HG02970 (cell line): ENCODE data around the gene TOR4A.

ENCODE experiments used
- ATAC-seq: cut with Tn5 transposase; IDR thresholded peaks from one replicate; pipeline ENCODE4 v1.9.1; 2021; ENCODE audit warnings: mild to moderate bottlenecking, moderate library complexity, moderate number of reproducible peaks; ENCODE audit not compliant: unreplicated experiment, low FRiP score

TOR4A gene

DNA sequence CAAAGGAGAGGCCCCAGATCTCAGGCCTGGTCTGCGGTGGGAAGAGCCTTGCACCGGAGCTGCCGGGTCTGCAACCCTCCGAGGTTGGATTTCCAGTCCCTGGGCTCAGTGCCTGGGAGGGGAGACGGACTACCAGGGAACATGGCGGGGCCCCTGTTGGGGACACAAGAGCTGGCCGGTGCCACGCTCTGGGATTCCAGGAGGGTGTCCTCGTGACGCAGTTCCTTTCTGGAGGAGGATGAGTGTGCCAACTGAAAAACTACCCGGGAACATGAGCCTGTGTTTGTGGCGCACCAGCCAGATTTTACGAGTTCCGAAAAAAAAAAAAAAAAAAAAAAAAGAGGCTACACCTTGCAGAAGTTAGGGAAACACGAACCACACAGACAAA is 15.6 kb downstream of the TOR4A start:
- ATAC-seq, result no peak

DNA sequence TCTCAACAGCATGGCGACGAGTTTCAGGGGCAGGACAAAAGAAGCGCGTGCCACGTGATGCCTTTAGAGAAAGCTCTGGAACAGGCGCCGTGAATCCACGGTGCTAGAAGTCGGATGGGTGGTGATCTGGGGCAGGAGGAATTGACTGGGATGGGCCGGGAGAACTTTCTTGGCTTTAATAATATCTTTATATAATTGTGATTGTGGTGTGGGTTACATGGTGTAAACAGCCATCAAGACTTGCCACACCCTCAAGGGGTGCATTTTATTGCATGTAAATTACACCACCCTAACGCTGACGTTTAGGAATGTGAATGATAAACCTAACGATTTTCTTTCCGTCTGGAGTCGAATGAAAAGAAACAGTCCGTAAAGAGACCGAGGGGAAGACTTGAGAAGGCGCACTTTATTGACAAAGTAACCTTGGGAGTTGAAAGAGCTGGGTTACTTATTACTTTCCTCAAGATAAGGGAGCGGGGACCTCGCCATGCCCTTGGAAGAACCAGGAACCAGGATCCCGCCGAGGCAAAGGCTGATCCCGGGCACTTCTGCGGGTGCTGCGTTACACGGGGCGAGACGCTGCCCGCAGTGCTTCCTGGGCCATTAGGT is 16.1 kb downstream of the TOR4A start:
- ATAC-seq, result no peak

DNA sequence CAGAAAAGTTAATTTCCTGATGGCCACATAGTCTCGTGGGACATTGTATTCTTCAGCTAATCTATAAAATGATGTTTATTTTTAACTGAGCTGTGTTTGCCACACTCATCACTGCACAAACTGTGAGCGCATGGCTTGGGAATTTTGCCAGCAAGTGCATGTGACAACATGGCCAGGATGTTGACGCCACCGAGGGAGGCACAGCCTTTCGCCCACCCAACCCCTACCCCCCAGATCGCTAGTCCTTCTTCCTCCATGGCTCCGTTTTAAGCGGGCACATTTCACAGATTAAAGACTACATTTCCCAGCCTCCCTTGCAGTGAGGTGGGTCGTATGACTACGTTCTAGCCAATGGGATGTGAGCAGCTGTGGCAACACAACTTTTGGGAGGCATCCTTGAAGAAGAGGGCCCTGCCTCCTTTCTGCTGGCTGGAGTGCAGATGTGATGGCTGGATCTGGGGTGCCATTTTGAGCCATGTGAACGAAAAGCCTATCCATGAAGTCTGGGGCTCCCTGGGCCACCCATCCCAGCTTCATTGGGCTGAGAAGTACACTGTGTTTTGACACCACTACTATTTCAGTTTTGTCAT is 16.7 kb downstream of the TOR4A start:
- no peak for ATAC-seq

DNA sequence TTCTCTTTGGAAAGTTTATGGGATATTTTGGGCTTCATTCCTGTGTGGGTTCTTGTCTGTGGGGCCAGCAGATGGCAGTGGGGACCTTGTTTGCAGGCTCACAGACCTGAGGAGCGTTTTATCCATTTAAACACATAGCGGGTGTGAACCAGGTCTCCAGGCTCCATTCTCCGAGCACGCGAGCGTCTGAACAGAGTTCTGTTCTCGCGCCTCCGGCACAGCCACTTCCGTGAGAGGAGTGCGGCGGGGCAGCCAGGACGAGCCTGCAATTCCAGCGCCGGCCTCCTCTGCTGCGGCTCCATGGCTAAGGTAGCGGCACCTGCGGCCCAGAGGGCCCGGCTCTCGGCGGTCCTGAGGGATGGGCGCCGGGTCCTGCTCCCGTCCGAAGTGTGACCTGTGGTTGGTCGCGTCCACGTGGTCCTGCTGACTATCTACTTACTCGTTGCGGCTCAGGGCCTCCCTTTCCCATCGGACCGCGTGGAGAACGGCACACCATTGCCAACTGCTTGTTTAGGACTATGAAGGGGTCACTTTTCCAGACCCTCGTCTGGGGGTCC is 17.2 kb downstream of the TOR4A start:
- no peak for ATAC-seq

DNA sequence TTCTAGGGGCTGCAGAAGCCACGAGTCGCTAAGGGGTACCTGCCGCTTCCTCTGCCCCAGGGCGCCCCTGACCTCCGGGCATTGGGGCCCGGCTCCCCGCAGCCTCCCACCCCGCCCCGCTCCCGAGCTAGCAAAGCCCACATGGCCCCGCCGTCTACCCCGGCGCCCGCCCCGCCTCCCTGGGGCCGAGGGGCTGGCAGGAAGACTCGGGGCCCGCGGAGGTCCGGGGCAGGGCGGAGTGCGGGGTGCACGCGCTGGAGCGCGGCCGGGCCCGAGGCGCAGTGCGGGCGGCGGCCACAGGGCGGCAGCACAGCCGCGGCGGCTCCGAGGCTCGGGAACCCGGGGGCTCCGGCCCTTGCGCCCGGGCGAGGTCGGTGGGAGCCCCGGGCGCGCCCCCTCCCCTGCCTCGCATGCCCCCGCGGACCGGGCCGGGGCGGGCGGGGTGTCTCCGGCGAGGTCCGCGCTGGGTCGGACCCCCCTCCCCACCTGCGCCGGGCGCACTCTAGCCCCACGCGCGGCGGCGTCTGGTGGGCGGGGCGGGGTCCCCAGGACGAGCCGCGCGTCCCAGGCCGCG is 17.8 kb downstream of the TOR4A start:
- no peak for ATAC-seq

DNA sequence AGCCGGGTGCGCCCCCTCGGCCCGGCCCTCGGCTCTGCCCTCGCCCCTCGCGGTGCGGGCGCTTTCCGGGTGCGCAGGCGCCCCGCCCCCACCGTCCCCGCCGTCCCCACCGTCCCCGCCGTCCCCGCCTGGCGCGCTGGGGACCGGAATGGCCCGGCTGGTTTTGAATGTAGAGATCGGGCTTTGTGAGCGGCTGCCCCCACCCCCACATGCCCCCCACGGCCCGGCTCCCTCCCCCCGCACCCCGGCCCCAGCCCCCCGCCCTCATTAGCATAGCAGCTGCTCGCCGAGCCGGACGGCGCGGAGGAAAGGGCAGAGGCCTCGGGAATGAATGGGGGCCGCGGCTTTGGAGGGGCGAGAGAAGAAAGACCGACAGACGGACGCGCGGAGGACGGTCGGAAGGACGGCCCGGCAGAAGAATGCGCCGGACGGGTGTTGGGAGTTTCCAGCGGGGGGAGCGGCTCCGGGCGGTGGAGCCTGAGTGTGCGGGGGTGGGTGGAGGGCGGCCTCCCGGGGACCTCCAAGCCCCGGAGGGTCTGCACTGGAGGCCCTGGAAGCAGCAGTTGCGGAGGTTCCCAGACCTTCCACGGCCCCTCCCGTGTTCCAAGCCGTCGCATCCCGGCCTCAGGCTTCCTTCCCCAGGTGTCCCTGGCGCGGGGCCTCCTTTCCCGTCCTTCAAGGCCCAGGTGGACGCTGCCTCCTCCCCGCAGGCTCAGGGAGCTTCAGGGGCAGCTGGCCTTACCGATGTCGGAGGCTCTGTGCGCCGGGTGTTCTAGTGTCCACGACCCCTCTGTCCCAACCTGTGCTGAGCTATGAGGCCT is 18.5 kb downstream of the TOR4A start:
- no peak for ATAC-seq

DNA sequence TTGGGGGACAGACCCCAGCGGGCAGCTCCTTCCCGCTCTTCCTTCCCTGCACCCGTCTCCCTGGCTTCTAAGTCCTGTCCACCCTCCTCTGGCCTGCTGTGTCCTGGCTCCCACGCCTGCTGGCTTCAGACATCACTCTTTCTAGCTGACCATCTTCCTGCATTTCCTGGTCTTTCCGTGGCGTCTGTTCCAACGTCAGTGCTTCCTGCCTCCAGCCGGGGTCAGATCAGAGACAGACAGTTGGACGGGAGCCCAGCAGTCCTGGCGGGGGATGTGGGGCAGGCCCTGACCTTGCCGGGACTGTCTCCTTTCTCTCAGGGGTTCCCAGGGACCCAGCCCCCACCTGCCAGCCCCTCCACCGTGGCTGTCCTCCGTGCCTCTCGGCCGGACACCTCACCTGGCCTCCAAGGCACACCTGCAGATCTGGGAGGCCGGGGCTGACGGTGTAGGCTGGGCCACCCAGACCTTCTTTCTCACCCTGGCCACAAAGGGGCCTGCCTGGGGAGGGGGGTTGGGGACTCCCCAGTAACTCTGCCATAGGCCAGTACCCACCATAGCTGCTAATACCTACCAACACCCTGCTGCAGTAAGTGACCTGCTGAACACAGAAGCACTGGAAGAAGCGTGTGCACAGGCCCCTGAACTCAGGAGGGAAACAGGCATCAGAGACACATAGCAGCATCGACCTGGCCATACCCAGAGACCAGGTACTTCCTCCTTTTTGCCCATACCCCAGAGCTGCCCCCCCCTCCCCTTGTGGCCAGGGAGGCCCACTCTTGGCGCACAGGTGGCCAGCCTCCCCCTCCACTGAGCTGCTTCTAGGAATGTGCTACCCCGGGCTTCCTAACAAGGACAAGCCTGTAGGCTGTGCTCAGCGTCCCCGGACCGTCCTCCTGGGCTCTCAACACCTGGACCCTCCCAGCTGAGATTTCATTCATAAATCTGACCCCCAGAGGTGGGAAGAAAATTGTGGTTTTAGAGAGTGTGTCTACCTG is 19.4 kb downstream of the TOR4A start:
- ATAC-seq, result no peak

DNA sequence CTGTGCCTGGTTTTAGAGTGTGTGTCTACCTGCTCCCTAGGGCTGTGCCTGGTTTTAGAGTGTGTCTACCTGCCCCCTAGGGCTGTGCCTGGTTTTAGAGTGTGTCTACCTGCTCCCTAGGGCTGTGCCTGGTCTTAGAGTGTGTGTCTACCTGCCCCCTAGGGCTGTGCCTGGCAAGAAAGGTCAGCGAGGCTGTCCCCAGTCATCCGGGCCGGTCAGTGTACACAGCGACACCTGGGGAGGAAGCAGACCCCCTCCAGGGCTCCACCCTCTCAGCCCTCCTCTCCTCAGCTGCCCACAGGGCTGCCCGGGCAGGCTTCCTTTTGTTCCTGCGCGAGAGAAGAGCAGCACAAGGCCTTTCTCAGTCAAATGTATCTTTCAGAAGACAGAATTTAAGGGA is 20.4 kb downstream of the TOR4A start:
- ATAC-seq, result no peak

DNA sequence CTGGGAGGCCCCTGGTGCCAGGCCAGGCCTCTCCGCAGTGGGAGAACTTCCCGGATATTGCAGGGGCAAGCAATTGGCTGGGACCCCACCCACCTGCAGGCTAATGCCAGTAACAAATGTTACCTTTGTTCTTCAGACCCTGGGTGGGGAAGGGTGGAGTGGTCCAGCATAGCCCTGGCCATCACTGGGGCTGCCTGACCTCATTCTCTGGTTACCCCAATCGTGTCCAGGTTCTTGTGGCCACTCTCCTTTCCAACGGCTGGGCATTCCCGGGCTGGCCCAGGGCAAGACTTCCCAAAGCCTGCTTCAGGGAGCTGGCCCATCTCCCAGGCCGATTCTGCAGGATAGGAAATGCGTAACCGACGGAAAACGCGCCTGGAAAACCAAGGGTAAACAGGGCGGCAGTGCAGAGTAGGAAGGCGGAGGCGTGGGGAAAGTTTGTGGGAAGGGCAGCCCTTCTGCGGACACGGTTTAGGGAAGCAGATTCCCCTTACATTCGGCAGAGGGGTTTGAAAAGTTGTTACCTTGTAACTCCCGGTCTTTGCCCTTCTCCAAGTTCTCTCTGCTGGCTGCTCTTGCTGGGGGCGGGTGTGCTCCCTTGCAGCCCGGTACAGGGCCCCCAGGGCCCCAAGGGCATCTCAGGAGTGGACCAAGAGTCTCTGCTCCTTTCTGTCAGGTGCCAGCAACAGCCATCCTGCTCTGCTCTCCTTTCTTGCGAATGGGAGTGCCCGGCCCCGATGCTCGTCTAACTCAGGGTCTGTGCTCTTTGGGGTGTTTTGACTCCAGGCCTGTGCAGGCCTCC is 21.1 kb downstream of the TOR4A start:
- no peak for ATAC-seq

DNA sequence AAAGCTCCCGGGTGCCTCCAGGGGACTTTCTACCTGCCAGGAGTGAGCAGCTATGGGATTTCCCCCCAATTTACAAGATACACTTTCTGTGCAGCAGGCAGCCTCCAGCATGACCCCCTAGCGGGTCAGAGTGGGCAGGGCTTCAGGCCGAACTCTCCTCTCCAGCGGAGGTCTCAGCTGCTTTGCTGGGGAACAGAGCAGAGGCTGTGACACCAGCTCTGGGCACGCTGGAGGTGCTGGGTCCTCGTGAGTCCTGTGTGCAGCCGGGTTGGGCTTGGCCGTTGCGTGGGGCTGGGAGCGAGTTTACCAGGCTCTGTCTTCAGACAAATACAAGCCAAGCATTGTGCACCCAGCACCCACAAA is 21.7 kb downstream of the TOR4A start:
- no peak for ATAC-seq

DNA sequence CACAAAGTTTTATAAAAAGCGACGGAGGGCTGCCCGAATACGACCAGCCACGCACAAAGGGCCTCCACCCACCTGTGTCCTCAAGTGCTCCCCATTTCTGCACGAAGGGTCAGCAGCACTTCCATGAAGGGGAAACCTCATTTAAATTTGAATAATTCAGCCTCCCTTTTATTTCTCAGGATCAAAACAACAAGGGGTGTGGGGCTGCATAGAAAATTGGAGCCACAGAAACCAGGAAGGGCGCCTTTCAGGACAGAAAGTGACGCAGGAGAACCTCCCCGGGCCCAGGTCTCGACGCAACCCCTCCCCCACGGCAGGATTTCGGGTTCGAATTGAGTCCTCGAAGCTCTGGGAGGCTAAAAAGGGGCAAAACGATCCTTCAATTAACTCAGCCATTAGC is 22.4 kb downstream of the TOR4A start:
- ATAC-seq, result no peak

DNA sequence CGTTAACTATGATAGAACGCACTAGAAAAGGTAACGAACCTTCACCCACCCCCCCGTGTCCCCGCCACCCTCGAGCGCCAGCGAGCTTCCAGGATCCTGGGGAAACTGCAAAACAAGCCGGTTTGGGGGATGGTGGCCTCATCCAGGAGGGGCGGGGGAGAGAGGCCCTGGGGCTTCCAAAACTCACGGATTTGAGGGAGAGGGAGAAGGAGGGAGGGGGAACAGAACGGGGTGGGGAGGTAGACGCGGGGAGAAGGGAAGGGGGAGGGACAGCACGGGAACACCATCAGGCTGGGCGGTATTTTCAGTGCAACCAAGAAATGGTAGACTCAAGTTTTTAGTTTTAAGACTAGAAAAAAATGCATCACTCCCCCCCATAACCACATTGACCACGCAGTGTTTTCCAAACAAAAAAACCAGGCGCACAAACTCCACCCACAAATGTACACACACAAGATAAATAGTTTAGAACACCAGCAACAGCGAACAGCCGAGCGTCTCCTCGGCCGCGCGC is 23.1 kb downstream of the TOR4A start:
- no peak for ATAC-seq

DNA sequence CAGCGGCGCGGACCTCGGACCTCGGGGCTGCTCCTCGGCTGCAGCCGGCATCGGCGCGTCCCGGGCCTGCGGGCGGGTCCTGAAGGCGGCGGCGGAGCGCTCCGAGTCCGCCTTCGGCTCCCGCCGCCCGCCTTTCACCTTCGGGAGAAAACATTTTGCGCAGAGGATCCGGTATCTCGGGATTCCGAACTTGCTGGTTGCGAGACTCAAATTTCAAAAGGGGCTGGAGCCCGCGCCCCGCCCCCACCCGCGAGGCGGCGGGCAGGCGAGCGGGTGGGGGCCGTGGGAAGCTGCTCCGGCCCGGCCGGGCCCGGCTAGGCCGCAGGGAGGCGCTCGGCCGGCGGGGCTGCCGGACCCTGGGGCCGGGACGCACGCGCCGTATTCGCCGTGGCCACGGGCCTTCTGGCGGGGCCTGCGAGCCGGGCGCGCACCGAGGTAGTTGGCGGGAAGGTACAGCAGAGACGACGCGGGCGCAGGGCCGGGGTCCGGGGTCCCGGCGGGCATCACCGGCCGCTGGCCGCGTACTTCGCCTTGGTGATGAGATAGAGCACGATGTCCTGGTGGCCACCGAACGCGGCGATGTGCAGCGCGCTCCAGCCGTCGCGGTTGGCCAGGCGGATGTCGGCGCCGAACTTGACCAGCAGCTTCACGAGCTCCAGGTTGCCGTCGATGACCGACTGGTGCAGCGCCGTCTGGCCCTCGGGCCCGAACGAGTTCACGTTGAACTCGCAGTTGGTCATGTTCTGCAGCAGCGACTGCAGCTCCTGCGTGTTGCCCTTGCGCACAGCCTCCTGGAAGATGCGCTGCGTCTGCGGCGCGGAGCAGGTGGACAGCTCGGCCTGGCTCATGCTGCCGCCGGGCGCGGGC is 23.8 kb downstream of the TOR4A start:
- no peak for ATAC-seq

DNA sequence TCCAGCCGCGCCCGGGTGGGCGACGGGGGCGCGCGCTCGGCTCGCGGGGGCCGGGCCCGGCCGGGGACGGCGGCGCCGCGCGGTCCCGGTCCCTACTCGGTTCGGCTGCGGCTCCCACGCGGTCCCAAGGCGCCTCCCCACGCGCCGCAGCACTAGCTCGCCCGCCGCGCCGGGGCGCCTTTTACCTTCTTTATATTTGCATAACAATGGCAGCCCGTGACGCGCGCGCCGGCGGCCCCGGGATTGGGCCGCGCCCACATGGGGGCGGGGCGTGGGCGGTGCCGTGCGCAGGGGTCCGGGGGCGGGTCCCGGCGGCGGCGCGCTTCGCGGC is 24.6 kb downstream of the TOR4A start, which contains the start of gene NRARP:
Gene NRARP, minus strand, starts transcription at position 154 of the 331 bp plus-strand sequence. CDS start 343 bp downstream, outside the sequence.
- ATAC-seq, result peak; percentile 74

DNA sequence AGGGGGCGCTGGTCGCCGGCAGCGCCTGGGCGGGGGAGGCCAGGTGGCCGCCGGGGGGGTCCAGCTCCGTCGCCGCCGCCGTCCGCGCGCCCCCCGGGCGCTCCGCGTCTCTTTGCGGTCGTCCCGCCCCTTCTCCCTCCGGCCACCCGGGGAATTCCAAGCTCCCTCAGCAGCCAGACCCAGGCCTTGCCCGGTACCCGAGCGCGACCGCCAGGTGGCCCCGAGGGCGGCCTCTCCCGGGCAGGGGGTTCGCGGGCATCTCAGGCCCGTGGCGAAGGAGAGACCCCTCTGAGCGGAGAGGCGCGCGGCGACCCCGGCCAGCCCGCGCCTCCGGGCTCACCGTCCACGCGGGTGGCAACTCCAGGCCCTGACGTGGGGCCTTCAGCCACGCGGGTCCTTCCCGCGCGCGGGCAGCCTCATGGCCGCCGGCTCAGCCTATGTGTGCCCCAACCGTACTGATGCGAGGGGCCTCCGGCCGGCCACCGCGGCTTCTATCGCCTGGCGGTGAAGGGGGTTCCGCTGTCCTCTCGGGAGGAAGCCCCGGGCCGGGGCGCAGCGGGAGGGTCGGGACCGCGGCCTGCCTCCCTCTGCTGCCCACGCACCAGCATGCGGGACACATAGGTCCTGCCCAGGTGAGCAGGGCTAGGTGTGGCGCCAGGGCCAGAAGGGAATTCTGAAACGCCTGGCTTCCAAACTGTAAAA is 25.1 kb downstream of the TOR4A start:
- no peak for ATAC-seq

DNA sequence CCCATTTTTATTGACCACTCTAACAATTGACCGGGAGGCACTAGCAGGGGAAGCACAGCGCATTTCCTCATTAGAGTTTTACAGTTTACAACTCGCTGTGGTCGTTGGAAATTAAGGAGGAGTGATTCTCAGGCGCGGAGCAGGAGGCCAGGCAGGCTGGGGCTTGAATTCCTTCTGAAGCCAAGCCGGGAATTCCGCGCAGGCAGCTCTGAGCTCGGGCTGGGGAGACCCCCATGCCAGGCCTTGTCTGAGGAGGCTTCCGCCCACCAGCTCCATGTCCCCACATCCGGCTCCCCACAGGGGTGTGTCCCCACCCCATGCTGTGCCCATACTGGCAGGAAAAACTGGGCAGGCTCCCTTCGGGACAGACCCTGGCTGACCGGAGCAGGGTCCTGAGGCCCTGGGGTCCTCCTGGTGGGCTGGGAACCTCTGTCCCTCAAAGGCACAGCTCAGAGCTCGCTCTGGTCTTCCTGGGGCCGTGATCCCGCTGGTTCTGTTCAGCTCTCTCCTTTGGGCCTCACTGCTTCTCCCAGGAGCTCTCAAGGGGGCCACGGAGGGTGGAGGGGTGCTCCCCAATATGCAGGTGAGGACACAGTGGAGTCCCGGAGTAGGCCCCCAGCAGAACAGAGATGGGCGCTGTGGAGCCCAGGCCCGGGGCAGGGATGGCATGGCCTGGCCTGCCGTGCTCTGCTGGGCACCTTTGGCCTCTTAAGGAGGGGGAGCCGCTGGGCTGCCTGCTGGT is 25.8 kb downstream of the TOR4A start:
- ATAC-seq, result no peak

DNA sequence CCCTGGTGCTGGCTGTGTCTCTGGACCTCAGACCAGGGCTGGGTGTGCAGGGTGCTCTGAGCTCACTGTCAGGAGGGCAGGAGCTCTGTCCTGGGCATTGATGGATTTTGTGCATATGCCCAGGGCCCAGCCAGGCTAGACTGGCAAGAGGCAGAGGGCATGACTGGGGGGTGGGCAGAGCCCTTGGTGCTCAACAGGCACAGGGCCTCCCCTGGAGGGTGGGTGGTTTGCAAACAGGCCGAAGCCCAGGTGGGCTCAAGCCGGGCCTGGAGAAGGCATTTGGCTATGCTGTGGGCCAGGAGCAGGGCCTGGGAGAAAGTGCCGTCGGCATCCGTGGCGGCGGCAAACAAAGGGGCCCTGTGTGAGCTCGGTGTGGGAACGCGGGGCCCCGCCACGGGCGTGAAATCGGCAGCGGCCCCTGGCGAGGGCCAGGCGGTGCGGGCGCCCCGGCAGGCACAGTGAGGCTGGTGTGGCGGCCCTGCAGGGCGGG is 26.4 kb downstream of the TOR4A start:
- ATAC-seq, result no peak
